Left renal cortex interstitium (tissue), 4 donors: ENCODE data around the gene RPP40. TPM values are rescaled to one million over a fixed set of nuclear protein-coding genes. Genes with fewer than 3 reads are reported as not detected.
"Not testable (repeated sequence)": the region's sequence is repeated elsewhere in the genome, so short reads cannot be mapped to it uniquely, and the experiment has no call there.

ENCODE experiments used
- DNase-seq, 4 donors: peaks; one replicate each; pipeline ENCODE4 v3.0.0-alpha.2; 2013; ENCODE audit warnings: low read depth in 4 of 4, low spot score in 2 of 4, missing footprints in 1 of 4
- polyA plus RNA-seq, 4 donors: library from polyadenylated mRNA; unstranded; fragments of 120-200 nt; gene quantifications; one replicate each; pipeline ENCODE4 v1.2.1, GENCODE V29; 2013; ENCODE audit not compliant: insufficient read length in 4 of 4

Gene RPP40
- polyA plus RNA-seq, 4 donors = 11.7 to 12.8 (median 12.1) TPM

DNA sequence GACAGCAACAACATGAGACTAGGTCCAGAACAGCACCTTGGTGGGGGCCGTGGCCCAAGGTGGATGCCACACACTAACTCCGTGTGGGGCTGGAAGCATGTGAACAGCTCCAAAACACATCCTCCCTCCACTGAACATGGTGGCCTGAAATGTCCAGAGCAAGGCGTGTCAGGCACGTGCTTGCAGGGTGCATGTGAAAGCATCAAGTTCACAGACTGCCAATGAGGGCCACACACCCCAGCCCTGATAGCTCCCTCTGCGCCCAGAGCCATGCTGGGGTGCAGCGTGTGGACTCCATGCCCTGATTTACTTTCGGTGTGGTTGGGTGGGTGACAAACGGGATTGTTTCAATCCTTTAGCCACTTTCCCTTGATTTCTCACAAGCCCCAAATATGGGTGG is 20.1 kb upstream of the RPP40 start:
- DNase-seq = no peak

DNA sequence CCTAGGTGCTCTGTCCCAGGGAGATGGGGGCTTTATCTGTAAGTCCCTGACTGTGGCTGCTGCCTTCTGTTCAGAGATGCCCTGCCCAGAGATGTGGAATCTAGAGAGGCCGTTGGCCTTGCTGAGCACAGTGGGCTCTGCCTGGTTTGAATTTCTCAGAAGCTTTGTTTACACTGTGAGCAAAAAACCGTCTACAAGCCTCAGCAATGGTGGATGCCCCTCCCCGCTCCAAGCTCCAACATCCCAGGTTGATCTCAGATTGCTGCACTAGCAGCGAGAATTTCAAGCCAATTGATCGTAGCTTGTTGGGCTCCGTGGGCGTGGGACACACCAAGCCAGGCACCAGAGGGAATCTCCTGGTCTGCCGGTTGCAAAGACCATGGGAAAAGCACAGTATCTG is 16.3 kb upstream of the RPP40 start:
- DNase-seq = no peak

DNA sequence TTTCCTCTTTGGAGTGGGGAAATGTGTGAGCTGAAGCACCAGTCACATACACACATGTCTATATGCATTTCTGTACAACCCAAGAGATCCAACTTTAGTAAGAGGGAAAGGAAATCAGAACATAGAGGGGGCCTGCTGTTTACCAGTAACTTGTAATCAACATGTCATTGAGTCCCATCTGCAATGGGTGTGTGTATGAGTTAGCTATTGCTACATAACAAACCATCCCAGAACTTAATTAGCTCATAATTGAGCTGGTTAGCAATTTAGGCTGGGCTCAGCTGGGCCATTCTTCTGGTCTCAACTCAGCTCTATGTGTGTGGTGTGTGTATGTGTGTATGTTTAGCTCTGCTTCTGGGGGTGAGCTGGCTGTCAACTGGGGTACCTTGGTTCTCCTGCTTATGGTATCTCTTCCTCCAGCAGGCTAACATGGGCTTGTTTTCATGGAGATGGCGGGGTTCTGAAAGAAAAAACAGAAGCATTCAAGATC is 10.3 kb upstream of the RPP40 start:
- no peak for DNase-seq

DNA sequence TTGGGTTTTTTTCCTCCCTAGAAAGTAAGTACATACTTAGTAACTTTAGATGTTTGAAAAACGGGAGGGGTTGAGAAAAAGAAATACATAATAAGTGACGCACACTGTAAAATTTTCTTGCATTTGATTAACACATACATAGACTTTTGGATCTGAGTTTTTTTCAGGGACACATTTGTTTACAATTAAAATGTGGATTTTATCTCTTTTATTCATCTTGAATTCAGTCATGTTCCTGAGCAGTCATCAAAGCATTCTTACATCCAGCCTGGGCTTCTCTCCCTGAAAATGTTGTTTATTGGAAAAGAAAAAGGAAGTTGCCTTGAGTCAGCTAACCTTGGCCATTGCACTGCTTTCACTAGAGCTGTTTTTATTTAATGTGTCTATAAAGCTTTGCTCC is 8.7 kb upstream of the RPP40 start:
- DNase-seq = no peak

DNA sequence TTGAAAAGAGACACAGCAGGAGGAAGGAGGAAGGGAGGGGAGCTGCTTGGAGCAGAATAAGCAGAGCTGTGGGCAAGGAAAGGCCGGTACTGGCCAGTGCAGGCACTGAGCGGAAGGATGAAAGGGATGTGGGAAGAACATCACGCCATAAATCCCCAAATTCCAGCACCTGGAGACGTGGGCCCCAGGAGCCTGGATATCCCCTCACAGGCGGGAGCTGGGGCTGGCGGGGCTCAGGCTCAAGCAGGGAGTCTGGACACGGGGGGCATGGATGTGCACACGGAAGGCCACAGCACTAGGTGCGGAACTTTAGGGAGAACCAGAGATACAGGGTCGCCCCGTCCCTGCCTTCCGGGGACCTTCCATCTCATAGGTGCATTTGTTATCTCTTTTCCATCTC is 7.5 kb upstream of the RPP40 start:
- no peak for DNase-seq

DNA sequence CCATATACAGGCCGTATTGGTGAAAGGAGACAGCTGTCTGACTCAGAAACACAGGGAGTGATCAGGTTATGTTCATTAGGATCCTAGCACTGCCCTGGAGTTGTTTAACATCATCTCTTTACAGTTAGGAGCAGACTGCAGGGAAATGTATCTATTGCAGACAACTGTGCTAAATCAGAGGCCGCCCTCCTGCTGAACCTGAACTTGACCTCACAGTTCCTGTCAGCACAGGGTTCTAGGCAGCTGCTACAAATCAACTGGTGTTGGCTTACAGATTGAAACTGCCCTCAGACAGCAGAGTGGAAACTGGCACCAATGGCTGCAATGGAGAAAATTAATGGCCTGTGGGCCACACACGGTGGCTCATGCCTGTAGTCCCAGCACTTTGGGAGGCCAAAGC is 3.7 kb upstream of the RPP40 start:
- DNase-seq = no peak

DNA sequence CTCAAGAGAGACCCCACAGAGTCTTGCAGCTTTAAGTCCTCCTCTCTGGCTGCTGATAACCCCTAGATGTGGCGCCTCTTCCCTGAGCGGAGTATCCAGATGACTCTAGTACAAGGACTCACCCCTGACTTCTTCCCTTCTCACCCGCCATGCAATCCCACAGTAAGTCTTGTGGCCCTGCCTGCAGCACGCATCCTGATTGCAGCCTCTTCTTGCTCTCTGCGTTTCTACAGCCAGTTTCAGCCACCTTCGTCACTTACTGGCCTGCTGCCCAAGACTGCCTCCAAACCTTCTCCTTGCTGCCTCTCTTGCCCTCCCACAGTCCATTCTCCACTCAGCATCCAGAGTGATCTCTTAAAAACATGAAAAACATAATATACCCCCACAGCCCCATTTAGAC is 2.4 kb upstream of the RPP40 start:
- no peak for DNase-seq

DNA sequence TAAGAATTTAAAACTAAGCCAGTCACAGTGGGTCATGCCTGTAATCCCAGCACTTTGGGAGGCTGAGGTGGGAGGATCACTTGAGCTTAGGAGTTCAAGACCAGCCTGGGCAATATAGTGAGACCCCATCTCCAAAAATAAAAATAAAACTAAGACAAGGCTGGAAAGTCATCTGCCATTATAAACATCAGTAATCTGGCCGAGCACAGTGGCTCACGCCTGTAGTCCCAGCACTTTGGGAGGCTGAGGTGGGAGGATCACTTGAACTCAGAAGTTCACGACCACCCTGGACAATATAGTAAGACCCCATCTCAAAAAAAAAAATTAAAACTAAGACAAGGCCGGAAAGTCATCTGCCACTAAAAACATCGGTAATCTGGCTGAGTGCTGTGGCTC is 1.2 kb upstream of the RPP40 start:
- DNase-seq = not testable (repeated sequence)

DNA sequence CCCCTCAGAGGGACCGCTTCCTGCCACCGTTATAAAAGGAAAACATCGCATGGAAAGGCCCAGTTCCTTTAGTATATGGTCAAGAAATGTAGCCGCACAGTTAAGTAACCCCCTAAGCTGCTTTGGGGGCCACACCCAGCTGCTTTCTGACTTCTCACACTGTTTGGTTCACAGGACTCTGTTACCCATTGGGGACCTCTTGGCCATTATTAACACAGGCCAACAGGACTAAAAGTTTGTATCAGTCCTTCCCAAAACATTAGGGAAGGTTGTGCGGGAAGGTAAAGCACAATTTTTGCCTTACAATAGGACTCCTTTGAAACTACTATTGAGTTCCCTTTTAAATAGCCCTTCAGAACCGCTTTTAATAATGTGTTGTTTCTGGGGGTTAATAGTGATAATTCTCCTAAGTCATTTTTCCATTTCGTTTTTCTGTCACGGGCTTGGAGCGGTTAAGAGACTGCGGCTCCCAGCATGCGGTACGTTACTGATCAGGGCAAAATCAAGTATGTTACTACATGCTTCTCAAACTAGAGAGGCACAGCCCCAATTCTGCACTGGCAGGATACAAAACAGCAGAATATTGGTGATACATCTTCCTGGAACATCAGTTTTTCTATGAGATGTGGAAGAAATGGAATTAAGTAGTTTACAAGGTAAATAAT is 668 bp upstream of the RPP40 start:
- peak in 1 of 4 donors; percentile 73 for DNase-seq

DNA sequence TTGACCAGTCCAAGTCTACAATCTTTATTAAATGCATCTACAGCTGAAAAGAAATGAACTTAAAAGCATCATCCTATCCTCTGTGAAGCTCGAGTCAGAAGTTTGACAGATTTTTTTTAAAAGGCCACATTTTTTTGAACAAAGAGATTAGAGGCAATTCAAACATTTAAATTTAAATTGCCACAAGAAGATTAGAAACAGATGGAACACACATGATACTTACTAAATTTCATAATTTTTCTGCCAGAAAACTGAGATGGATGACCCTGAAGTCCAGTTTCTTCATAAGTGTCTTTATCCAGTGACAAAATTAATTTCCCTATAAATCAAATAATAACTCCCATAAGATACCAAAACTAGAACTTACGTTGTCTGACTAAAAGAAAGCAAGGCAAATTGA is 4.3 kb downstream of the RPP40 start:
- DNase-seq = no peak

DNA sequence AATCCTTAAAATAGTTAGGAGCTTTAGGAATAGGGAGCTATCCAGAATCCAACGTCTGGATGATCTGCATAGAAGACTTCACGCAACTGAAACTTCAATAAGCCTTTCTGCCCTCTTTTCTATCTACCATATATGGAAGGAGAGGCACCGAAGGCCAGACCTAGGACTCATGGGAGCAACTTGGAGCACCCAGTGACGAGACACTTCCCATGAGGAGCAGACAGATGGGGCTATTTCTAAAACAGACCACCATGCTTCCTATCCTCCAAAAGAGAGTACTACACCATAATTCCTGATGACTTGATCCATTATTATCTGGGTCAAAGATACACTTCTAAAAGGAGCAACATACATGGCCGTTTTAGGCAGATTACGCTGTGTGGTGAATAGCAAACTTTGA is 6.0 kb downstream of the RPP40 start:
- no peak for DNase-seq

DNA sequence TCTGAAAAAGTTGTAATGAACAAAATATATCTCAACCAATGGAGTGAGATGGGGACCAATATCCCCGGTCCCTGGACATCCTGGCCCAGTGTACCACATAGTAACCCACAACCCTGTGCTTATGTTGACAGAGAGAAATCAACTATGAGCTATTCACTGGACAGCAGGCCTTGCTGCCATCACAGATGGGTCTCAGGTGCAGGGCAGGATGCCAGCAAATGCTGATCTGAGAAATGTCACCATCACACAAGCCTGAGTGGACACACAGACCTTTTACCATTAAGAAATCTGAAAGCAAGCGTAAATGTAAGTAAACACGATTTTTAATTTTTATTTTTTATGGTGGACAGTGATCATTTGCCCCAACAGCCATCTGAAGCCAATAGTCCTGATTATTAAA is 9.1 kb downstream of the RPP40 start:
- no peak for DNase-seq

DNA sequence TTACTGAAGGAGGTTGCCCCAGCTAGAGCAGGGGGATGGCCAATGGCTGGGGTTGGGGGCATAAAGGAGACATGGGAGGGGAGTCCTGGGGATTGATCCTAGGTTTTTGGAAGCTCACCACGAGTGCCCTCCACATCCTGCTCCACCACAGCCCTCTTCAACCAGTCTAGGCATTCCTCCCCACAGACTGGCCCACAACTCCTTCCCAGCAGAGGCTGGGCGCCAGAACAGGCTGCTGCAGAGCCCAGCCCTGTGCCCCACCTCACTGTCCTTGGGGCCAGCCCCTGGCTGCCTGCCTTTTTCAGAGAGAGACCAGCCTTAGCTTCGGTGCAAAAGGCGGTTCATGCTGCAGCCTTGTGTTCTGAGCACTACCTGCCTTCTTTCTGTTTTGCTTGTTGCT is 16.4 kb downstream of the RPP40 start:
- no peak for DNase-seq

DNA sequence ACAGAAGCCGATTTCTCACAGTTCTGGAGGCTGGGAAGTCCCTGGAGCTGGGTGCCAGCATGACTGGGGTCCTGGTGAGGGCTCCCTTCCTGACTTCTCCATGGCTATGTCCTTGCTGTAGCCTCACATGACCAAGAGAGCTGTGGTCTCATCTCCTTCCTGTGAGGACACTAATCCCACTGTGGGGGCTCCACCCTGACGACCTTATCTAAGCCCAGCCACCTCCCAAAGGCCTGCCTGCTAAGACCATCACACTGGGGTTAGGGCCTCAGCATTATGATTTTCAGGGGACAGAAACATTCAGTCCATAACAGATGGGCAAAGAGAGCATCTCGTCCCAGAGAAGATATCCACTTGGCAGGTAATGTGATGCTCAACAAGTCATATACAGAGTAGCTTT is 16.8 kb downstream of the RPP40 start:
- DNase-seq = no peak

DNA sequence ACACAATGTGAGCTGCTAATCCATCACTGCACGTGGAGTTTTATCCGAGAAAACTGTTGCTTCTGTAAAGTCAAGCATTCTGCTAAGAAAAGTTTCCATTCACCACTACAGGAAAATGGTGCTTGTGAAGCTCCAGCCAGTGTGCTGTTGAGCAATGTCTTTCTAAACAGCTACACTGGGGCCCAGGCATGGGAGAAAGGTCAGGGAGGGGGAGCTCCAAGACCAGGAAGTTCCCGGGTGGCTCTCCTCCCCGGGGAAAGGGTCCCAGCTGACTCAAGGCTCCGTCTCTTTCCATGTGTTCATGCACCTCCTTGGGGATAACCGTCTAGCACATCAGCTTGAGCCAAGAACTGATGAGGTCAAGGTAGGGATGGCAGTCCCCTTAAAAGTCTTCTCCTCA is 20.5 kb downstream of the RPP40 start:
- DNase-seq = no peak

DNA sequence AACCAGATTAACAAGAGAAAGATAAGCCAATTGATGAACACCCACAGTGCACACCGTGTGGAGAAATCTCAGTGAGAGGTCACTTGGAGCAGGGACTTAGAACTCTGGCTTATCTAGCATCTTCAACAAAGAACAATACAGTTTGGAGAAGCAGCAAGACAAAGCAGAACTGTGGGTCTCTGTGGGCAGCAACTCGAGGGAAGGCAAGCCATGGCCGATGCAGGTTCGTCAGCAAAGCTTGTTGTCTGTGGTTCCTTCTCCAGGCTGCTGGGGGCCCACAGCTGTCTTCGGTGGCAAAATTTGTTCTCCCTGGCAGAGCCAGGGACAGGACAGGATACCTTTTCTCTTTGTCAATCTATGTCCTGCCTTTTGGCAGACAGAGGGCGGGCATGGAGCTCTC is 22.1 kb downstream of the RPP40 start:
- DNase-seq = no peak

DNA sequence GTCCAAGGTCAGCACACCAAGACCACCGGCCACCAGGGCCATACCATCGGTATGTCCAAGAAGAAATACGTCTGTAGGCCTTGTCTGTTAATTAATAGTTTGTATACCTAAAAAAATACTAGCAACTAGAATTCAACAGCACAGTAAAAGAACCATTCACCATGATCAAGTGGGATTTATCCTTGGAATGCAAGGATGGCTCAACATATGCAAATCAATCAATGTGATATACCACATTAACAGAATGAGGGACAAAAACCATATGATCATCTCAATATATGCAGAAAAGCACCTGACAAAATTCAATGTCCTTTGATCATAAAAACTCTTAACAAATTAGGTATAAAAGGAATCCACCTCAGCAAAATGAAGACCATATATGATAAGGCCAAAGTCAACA is 24.4 kb downstream of the RPP40 start:
- no peak for DNase-seq

DNA sequence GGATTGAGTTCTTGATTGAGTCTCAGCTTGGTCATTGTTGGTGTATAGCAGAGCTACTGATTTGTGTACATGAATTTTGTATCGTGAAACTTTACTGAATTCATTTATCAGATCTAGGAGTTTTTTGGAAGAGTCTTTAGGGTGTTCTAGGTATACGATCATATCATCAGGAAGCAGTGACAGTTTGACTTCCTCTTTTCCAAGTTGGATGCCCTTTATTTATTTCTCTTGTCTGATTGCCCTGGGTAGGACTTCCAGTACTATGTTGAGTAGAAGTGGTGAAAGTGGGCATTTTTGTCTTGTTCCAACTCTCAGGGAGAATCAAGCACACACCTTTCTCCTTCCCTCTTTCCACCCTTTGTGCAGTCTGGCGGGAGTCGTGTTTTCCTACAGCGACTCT is 26.4 kb downstream of the RPP40 start:
- DNase-seq = no peak

DNA sequence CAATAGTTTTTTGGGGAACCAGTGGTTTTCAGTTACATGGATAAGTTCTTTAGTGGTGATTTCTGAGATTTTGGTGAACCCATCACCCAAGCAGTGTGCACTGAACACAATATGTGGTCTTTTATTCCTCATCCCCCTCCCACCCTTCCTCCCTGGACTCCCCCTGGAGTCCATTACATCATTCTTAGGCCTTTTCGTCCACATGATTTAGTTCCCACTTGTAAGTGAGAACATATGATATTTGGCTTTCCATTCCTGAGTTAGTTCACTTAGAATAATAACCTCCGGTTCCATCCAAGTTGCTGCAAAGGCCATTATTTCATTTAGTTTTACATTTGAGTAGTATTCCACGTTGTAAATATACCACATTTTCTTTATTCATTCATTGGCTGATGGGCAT is 28.3 kb downstream of the RPP40 start:
- DNase-seq = no peak

DNA sequence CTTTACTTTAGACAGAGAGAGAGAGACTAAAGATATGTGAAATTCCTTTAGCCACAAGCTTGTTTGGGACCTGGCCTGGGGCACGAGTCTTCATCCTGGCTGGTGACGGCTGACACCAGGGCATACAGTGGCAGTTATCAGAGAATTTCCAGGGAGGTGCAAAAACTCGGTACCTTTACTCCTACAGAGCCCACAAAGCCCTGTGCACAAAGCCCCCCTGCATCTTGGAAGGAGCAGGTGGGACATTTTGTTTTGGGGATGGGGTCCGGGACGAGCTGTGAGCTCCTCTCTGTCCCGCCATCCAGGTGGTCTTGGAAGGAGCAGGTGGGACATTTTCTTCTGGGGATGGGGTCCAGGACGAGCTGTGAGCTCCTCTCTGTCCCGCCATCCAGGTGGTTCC is 28.9 kb downstream of the RPP40 start:
- DNase-seq = no peak

DNA sequence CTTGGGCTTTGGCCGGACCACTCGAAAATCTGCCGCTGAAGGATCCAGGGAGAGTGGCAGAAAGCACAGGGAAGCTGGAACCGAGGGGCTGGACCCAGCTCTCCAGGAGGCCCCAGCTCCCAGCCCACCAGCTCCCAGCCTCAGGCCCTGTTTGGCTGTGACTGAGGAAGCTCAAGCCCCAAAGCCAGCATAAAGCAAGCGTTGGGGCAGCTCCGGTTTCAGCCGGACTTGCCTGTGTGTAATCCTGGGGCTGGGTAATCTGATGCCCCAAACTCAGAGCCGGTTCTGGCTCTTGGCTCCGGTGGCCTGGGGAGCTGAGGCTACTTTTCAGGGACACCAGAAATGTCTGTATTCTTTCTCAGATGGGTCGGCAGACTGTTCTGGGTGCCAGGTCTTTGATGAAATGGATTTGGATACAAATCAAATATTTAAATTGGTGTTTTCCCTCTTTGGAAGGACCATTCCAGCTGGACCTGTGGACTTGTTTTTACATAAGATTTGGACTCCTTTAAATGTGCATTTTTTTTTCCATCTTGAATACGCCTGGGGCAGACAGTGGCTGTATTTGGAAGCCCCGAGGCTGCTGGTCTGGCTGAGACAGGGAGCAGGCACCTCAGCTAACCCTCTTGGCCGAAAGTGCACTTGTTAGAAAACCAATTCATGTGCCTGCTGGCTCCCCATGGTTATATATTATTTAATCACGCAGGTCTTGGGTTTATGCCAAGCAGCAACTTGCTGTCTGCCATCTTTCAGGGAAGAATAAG is 29.7 kb downstream of the RPP40 start:
- peak; percentile 32 to 56 (median 35) for DNase-seq

DNA sequence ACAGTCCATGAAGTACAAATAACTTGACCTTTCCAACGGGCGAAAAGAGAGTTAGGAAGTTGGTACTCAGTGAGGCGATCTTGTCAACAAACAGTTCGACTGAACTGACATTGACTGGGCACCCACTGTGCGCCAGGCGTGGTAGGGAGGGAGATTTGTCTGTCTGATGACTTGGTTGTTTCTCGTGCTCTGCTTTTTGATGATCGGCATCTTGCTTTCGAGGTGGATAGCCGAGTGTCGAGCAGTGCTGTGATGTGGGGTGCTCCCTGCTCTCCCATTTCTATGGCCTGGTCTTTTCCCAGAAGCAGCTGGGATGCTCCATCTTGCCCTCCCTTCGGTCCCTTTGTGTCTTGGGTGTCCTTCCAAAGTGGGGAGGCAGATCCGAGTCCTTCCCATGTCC is 30.4 kb downstream of the RPP40 start:
- no peak for DNase-seq
